SK-N-SH treated with all-trans-retinoic acid at 6 μM for 48 hours (cell line): ENCODE measurements around the gene TSC1.

ENCODE experiments used
- ATAC-seq: fragments of 200-7000 bp; cut with Tn5 transposase; 3 replicates; pipeline ENCODE4 v1.9.1; 2020; ENCODE audit warnings: mild to moderate bottlenecking, moderate library complexity
- ARNTL ChIP-seq: fragments of 450-650 bp; formaldehyde crosslinking; IDR thresholded peaks from 2 replicates; pipeline ENCODE4 v1.5.0; 2020; ENCODE audit warnings: low read depth, mild to moderate bottlenecking, moderate library complexity, borderline replicate concordance
- CREB5 ChIP-seq: fragments of 250-450 bp; sonication (Bioruptor Pico); IDR thresholded peaks from 2 replicates; pipeline ENCODE4 v1.5.1; 2020; ENCODE audit warnings: low read depth, mild to moderate bottlenecking, moderate library complexity
- CSDC2 ChIP-seq: fragments of 250-450 bp; sonication (Bioruptor Pico); IDR thresholded peaks from 2 replicates; pipeline ENCODE4 v1.5.0; 2020; ENCODE audit warnings: mild to moderate bottlenecking, moderate library complexity
- CSRNP3 ChIP-seq: fragments of 250-450 bp; sonication (Bioruptor Pico); IDR thresholded peaks from 2 replicates; pipeline ENCODE4 v1.5.1; 2021; ENCODE audit warnings: mild to moderate bottlenecking, moderate library complexity
- ESRRG ChIP-seq: fragments of 250-450 bp; sonication (Bioruptor Pico); IDR thresholded peaks from 2 replicates; pipeline ENCODE4 v1.6.1; 2021; ENCODE audit warnings: mild to moderate bottlenecking
- GLIS3 ChIP-seq: fragments of 250-450 bp; sonication (Bioruptor Pico); IDR thresholded peaks from 2 replicates; pipeline ENCODE4 v1.5.0; 2020; ENCODE audit warnings: mild to moderate bottlenecking, moderate library complexity
- ISL1 ChIP-seq: fragments of 250-450 bp; sonication (Bioruptor Pico); IDR thresholded peaks from 2 replicates; pipeline ENCODE4 v2.1.2; 2022; ENCODE audit warnings: mild to moderate bottlenecking, moderate library complexity
- PATZ1 ChIP-seq: fragments of 250-450 bp; sonication (Bioruptor Pico); IDR thresholded peaks from 2 replicates; pipeline ENCODE4 v1.8.0; 2020; ENCODE audit warnings: mild to moderate bottlenecking, moderate library complexity, borderline replicate concordance
- RARB ChIP-seq: fragments of 250-450 bp; sonication (Bioruptor Pico); IDR thresholded peaks from 2 replicates; pipeline ENCODE4 v1.8.0; 2021; ENCODE audit warnings: mild to moderate bottlenecking, moderate library complexity
- SNAI2 ChIP-seq: fragments of 250-450 bp; sonication (Bioruptor Pico); IDR thresholded peaks from 2 replicates; pipeline ENCODE4 v1.5.0; 2020; ENCODE audit warnings: mild to moderate bottlenecking, moderate library complexity
- TCF4 ChIP-seq: fragments of 250-450 bp; sonication (Bioruptor Pico); IDR thresholded peaks from 2 replicates; pipeline ENCODE4 v1.8.0; 2021; ENCODE audit warnings: mild to moderate bottlenecking, moderate library complexity, borderline replicate concordance
- TSHZ2 ChIP-seq: fragments of 250-450 bp; sonication (Bioruptor Pico); IDR thresholded peaks from 2 replicates; pipeline ENCODE4 v1.5.0; 2020; ENCODE audit warnings: mild to moderate bottlenecking, moderate library complexity
- ZC3H10 ChIP-seq: fragments of 250-450 bp; sonication (Bioruptor Pico); IDR thresholded peaks from 2 replicates; pipeline ENCODE4 v1.5.1; 2021; ENCODE audit warnings: mild to moderate bottlenecking, moderate library complexity
- ZFP30 ChIP-seq: fragments of 450-650 bp; formaldehyde crosslinking; IDR thresholded peaks from 2 replicates; pipeline ENCODE4 v1.5.0; 2022; ENCODE audit warnings: mild to moderate bottlenecking, moderate library complexity
- ZNF565 ChIP-seq: fragments of 450-650 bp; formaldehyde crosslinking; conservative IDR thresholded peaks from 2 replicates; pipeline ENCODE4 v1.5.0; 2020; ENCODE audit warnings: low read depth, mild to moderate bottlenecking, moderate library complexity
- ZNF70 ChIP-seq: fragments of 450-650 bp; formaldehyde crosslinking; IDR thresholded peaks from 2 replicates; pipeline ENCODE4 v1.5.0; 2020; ENCODE audit warnings: mild to moderate bottlenecking, moderate library complexity

Gene TSC1

GRCh38 chr9:132909311-132909710 lies 35.1 kb downstream of the TSC1 start:
- ATAC-seq: no peak
- TF ChIP-seq ZFP30 (CRISPR knock-in tag): no peak
- TF ChIP-seq RARB (CRISPR knock-in tag): no peak
- TF ChIP-seq TSHZ2 (CRISPR knock-in tag): no peak
- TF ChIP-seq ZNF565 (CRISPR knock-in tag): no peak
- TF ChIP-seq ZNF70 (CRISPR knock-in tag): no peak
- TF ChIP-seq CSDC2: no peak

- no peak for TF ChIP-seq ZNF70 (CRISPR knock-in tag)
- ATAC-seq: no peak
These were observed 35.8 kb downstream of the TSC1 start for GRCh38 chr9:132908635-132909034.

GRCh38 chr9:132905726-132906125 lies 38.7 kb downstream of the TSC1 start:
- ATAC-seq: no peak
- TF ChIP-seq ISL1 (no peak), ZC3H10 (CRISPR knock-in tag) (no peak), SNAI2 (no peak), TCF4 (CRISPR knock-in tag) (no peak), ARNTL (CRISPR knock-in tag) (no peak), GLIS3 (CRISPR knock-in tag) (no peak), CSRNP3 (CRISPR knock-in tag) (no peak), ZFP30 (CRISPR knock-in tag) (no peak), RARB (CRISPR knock-in tag) (no peak), CREB5 (CRISPR knock-in tag) (no peak)

- TF ChIP-seq CSRNP3 (CRISPR knock-in tag): no peak
- TF ChIP-seq PATZ1: no peak
- TF ChIP-seq ESRRG (CRISPR knock-in tag): no peak
- no peak for ATAC-seq
These were observed 40.6 kb downstream of the TSC1 start for GRCh38 chr9:132903574-132904492.
